GM12891 (cell line): ENCODE measurements around the gene ETV3.

Experiments
- POLR2A ChIP-seq: IDR thresholded peaks from 2 replicates; pipeline ENCODE4 v1.6.1; 2011; ENCODE audit warnings: low read depth, low read length, control low read depth
- POLR2AphosphoS5 ChIP-seq: IDR thresholded peaks from 2 replicates; pipeline ENCODE4 v1.6.1; 2011; ENCODE audit warnings: low read depth, low read length, control low read depth
- TAF1 ChIP-seq: IDR thresholded peaks from 2 replicates; pipeline ENCODE4 v1.6.1; 2011; ENCODE audit warnings: low read depth, low read length, control low read depth

DNA sequence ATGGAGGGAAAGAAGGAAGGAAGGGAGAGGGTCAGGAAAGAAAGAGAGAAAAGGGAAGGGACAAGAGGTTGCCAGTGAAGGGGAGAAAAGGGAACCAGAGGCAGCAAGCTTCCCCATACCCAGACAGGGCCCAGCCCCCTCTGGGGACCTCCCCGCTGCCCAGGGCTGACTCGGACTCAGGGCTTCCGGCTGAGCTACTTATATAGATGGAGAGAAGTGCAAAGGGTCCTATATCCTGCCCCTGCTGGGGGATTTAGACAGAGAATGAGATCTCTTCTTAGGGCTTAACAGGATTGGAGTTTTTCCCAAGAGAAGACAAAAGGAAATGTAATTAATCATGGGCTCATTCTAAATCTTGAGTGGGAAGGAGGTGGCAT is 38.6 kb downstream of the ETV3 start, which contains the start of gene ETV3L:
- no peak for TF ChIP-seq POLR2A
- TF ChIP-seq TAF1 = no peak
- TF ChIP-seq POLR2AphosphoS5 = no peak
